Measurements from ENCODE around the gene IGLL1. TPM values are rescaled to one million over a fixed set of nuclear protein-coding genes. Genes with fewer than 3 reads are reported as not detected.

Gene IGLL1
- total RNA-seq, 1 experiment from 2014 or later: not detected

DNA sequence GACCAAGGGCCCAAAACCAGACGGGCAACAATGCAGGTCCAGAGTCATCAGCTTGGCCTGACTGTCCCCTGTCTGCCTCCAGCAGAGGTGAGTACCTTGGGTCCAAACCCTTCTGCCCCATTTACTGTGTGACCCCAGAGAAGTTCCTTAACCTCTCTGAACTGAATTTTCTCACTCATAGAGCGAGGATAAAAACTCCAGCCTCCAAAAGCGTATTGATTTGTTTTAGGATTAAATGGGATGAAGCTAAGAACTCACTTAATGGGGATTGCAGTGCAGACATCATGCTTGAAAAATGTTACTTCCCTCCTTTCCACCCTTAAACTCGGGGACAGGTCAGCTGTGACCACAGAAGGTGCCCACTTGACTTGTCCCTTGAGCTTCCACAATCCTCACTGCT, 22.6 kb downstream of the IGLL1 start:
- ChIA-PET CTCF (interaction anchor here (0.6 kb wide), 1 partner anchor 322 kb away, joined by 5 read pairs; no protein-coding TSS in a partner anchor), POLR2A (no interaction called here)
- BruUV-seq (replicated peaks): no TSS peak
- Histone ChIP-seq H3K36me3 (ENCODE audit: control insufficient read depth, insufficient read depth, low read length) (no peaks in the 10 kb centered on the region), H3K4me3 (ENCODE audit: low read depth, low read length) (no peak overlapping the region), H3K9me3 (no peaks in the 10 kb centered on the region), H3K27me3 (replicated peaks; ENCODE audit: control insufficient read depth, insufficient read depth, low read length) (no peaks in the 10 kb centered on the region), H3K4me1 (no peaks in the 10 kb centered on the region)
- intact Hi-C loops (cut with micrococcal nuclease; ENCODE audit: unreplicated experiment): no loop called here
- no peak for TF ChIP-seq CTCF (IDR thresholded peaks at IDR 0.05; ENCODE audit: insufficient read depth in 1 of 2, low read depth in 1 of 2, low read length in 1 of 2, severe bottlenecking in 1 of 2, unreplicated experiment in 1 of 2)
- H3K9me3 Mint-ChIP-seq (ENCODE audit: unreplicated experiment): no peaks in the 10 kb centered on the region
- no peak overlapping the region for H3K27ac Mint-ChIP-seq (ENCODE audit: unreplicated experiment)
- H3K36me3 Mint-ChIP-seq (ENCODE audit: insufficient read depth, unreplicated experiment): no peaks in the 10 kb centered on the region
- no peak overlapping the region for H3K4me3 Mint-ChIP-seq (ENCODE audit: unreplicated experiment)
- DNase-seq: no peak
- no peaks in the 10 kb centered on the region for H3K4me1 Mint-ChIP-seq (ENCODE audit: low read depth, unreplicated experiment)
- no peaks in the 10 kb centered on the region for H3K27me3 Mint-ChIP-seq (ENCODE audit: insufficient read depth, unreplicated experiment)

DNA sequence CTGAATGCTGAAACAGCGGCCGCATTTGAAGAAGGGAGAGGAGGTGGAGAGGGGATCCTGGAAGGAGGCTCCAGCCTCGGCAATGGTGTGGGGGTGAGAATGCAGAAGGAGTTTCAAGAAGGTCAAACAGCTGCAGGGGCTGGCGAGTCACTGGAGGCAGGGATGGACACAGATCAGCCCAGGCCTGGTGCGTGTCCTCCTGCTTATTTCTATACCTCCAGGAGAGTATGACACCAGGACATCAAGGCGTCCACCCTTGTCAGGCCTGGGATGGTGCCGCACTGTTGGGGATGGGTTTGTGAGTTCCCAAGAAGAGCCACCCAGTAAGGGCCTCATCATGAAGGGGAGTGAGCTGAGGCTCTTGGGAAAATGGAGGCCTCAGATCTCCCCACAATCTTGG, 23.1 kb downstream of the IGLL1 start:
- H3K4me1 ChIP-seq: no peaks in the 10 kb centered on the region
- no peaks in the 10 kb centered on the region for H3K36me3 ChIP-seq (ENCODE audit: control insufficient read depth, insufficient read depth, low read length)
- no peak overlapping the region for H3K4me3 ChIP-seq (ENCODE audit: low read depth, low read length)
- no peaks in the 10 kb centered on the region for H3K9me3 ChIP-seq
- ChIA-PET POLR2A (no interaction called here), CTCF (interaction anchor here (0.6 kb wide), 1 partner anchor 322 kb away, joined by 5 read pairs; no protein-coding TSS in a partner anchor)
- H3K27me3 ChIP-seq (replicated peaks; ENCODE audit: control insufficient read depth, insufficient read depth, low read length): no peaks in the 10 kb centered on the region
- H3K36me3 Mint-ChIP-seq (ENCODE audit: insufficient read depth, unreplicated experiment): no peaks in the 10 kb centered on the region
- no peak overlapping the region for H3K27ac Mint-ChIP-seq (ENCODE audit: unreplicated experiment)
- intact Hi-C loops (cut with micrococcal nuclease; ENCODE audit: unreplicated experiment): no loop called here
- H3K27me3 Mint-ChIP-seq (ENCODE audit: insufficient read depth, unreplicated experiment): no peaks in the 10 kb centered on the region
- H3K4me1 Mint-ChIP-seq (ENCODE audit: low read depth, unreplicated experiment): no peaks in the 10 kb centered on the region
- no peak for TF ChIP-seq CTCF (IDR thresholded peaks at IDR 0.05; ENCODE audit: insufficient read depth in 1 of 2, low read depth in 1 of 2, low read length in 1 of 2, severe bottlenecking in 1 of 2, unreplicated experiment in 1 of 2)
- no peak for DNase-seq
- H3K4me3 Mint-ChIP-seq (ENCODE audit: unreplicated experiment): no peak overlapping the region
- no peaks in the 10 kb centered on the region for H3K9me3 Mint-ChIP-seq (ENCODE audit: unreplicated experiment)
- BruUV-seq (replicated peaks): no TSS peak

DNA sequence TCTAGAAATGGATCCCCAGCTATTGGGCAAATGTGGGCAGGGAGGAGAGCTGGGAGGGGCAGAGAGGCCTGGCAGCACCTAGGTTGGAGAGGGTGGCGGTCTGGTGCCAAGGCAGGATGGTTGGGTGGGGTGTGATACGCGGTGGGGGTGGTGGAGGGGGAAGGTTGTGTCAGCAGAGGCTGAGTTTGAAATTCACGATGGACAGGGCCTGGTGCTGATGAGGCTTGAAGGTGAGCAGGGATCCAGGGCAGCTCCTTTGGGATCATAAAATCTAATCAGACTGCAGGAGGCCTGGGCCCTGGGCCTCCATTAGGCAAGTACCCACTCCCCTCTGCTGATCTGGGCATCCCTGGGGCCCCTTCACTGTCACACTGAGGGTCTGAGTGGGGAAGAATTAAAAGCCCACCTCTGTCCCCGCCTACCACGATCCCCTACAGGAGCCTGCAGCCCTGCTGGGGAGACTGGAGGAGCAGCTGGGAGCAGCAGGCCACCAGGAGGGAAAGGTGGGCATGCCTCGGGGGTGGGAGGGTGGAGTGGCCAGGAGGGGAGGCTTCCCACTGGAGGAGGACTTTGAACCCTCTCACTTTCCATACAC, 24.0 kb downstream of the IGLL1 start:
- H3K9me3 ChIP-seq: no peaks in the 10 kb centered on the region
- no peak overlapping the region for H3K4me3 ChIP-seq (ENCODE audit: low read depth, low read length)
- intact Hi-C loops (cut with micrococcal nuclease; ENCODE audit: unreplicated experiment): no loop called here
- no peaks in the 10 kb centered on the region for H3K36me3 Mint-ChIP-seq (ENCODE audit: insufficient read depth, unreplicated experiment)
- no peak overlapping the region for H3K4me3 Mint-ChIP-seq (ENCODE audit: unreplicated experiment)
- H3K4me1 Mint-ChIP-seq (ENCODE audit: low read depth, unreplicated experiment): no peaks in the 10 kb centered on the region
- no peaks in the 10 kb centered on the region for H3K4me1 ChIP-seq
- no peaks in the 10 kb centered on the region for H3K9me3 Mint-ChIP-seq (ENCODE audit: unreplicated experiment)
- no peak overlapping the region for H3K27ac Mint-ChIP-seq (ENCODE audit: unreplicated experiment)
- no peaks in the 10 kb centered on the region for H3K27me3 ChIP-seq (replicated peaks; ENCODE audit: control insufficient read depth, insufficient read depth, low read length)
- no peak for DNase-seq
- no TSS peak for BruUV-seq (replicated peaks)
- ChIA-PET POLR2A (no interaction called here), CTCF (no interaction called here)
- no peak for TF ChIP-seq CTCF (IDR thresholded peaks at IDR 0.05; ENCODE audit: insufficient read depth in 1 of 2, low read depth in 1 of 2, low read length in 1 of 2, severe bottlenecking in 1 of 2, unreplicated experiment in 1 of 2)
- no peaks in the 10 kb centered on the region for H3K27me3 Mint-ChIP-seq (ENCODE audit: insufficient read depth, unreplicated experiment)
- H3K36me3 ChIP-seq (ENCODE audit: control insufficient read depth, insufficient read depth, low read length): no peaks in the 10 kb centered on the region

Measured in Caco-2 (cell line).